B cell (primary cell): Measurements from ENCODE around the gene SOX13. TPM values are rescaled to one million over a fixed set of nuclear protein-coding genes. Genes with fewer than 3 reads are reported as not detected.

ENCODE experiments used
- ATAC-seq: fragments of 200-7000 bp; cut with Tn5 transposase; one replicate; pipeline ENCODE4 v1.10.0; 2021; ENCODE audit warnings: low read depth, mild to moderate bottlenecking, moderate number of reproducible peaks, moderate library complexity
- CTCF ChIA-PET: fragments of 350-600 bp; sonication (Branson Sonifier 250); formaldehyde crosslinking; loops from one replicate; lab custom pipeline; 2021; ENCODE audit warnings: antibody characterized with exemption, inconsistent platforms; lab: Charles Lee
- POLR2A ChIA-PET: fragments of 350-600 bp; sonication (Branson Sonifier 250); formaldehyde crosslinking; loops from one replicate; lab custom pipeline; 2021; ENCODE audit warnings: antibody characterized with exemption; lab: Charles Lee
- DNase-seq: peaks from one replicate; pipeline ENCODE4 v3.0.0; 2013
- H2AFZ ChIP-seq: 2 replicates; pipeline ENCODE4 v1.6.1; 2012; ENCODE audit warnings: mild to moderate bottlenecking, low read depth, low read length; ENCODE audit not compliant: insufficient read depth, poor library complexity, severe bottlenecking
- H3K27ac ChIP-seq, 2 donors: 1 replicate in 1 of 2; 2 replicates in 1 of 2; pipeline ENCODE4 v1.5.1; 2012 to 2013; ENCODE audit warnings: low read length in 2 of 2, mild to moderate bottlenecking in 2 of 2, moderate library complexity in 1 of 2
- H3K27me3 ChIP-seq, 4 experiments: fragments of 200-600 bp in 1 of 4; sonication (generic) in 1 of 4; replicated peaks in 1 of 4; 1 replicate in 2 of 4; 2 replicates in 2 of 4; pipeline versions ENCODE4 v1.6.1 to v1.7.0; 2013 to 2016; ENCODE audit warnings: low read length in 3 of 4, mild to moderate bottlenecking in 2 of 4, mixed read lengths in 1 of 4, moderate library complexity in 1 of 4; ENCODE audit not compliant: insufficient read depth in 4 of 4, control insufficient read depth in 3 of 4; ENCODE audit errors: control extremely low read depth in 1 of 4
- H3K36me3 ChIP-seq, 2 experiments: replicated peaks in 1 of 2; 1 replicate in 1 of 2; 2 replicates in 1 of 2; pipeline versions ENCODE4 v1.6.1 to v1.7.1; 2013; ENCODE audit warnings: low read length in 1 of 2; ENCODE audit not compliant: insufficient read depth in 2 of 2, control insufficient read depth in 1 of 2; ENCODE audit errors: control extremely low read depth in 1 of 2, extremely low read depth in 1 of 2
- H3K4me1 ChIP-seq, 2 donors: fragments of 200-600 bp in 1 of 2; sonication (generic) in 1 of 2; 1 replicate in 1 of 2; 2 replicates in 1 of 2; pipeline versions ENCODE4 v1.5.1 to v1.6.1; 2013 to 2017; ENCODE audit warnings: low read length in 2 of 2; ENCODE audit not compliant: control insufficient read depth in 2 of 2, insufficient read depth in 2 of 2
- H3K4me2 ChIP-seq: replicated peaks from 2 replicates; pipeline ENCODE3; 2012; ENCODE audit warnings: mild to moderate bottlenecking, low read depth, low read length; ENCODE audit not compliant: poor library complexity, severe bottlenecking
- H3K4me3 ChIP-seq, 5 experiments: fragments of 200-600 bp in 1 of 5; sonication (generic) in 1 of 5; 1 replicate in 3 of 5; 2 replicates in 2 of 5; pipeline versions ENCODE4 v1.5.1 to v1.7.0; 2011 to 2016; ENCODE audit warnings: low read length in 4 of 5, mild to moderate bottlenecking in 4 of 5, low read depth in 2 of 5, control low read depth in 1 of 5, moderate library complexity in 1 of 5; ENCODE audit not compliant: insufficient read depth in 1 of 5; ENCODE audit errors: control extremely low read depth in 1 of 5, extremely low read depth in 1 of 5
- H3K79me2 ChIP-seq: fragments of 200-600 bp; sonication (generic); one replicate; pipeline ENCODE4 v1.6.0; 2016; ENCODE audit warnings: low read length; ENCODE audit not compliant: control insufficient read depth, insufficient read depth
- H3K9ac ChIP-seq: fragments of 200-600 bp; sonication (generic); 2 replicates; pipeline ENCODE4 v1.6.1; 2017; ENCODE audit warnings: mild to moderate bottlenecking, low read length, moderate library complexity
- H3K9me3 ChIP-seq, 3 donors: one replicate each; pipeline versions ENCODE4 v1.6.1 to v1.7.1; 2013; ENCODE audit warnings: low read length in 2 of 3; ENCODE audit not compliant: control insufficient read depth in 2 of 3, insufficient read depth in 1 of 3; ENCODE audit errors: control extremely low read depth in 1 of 3
- H4K20me1 ChIP-seq: 2 replicates; pipeline ENCODE4 v1.6.0; 2012; ENCODE audit warnings: mild to moderate bottlenecking, low read length; ENCODE audit not compliant: insufficient read depth, control insufficient read depth, poor library complexity, severe bottlenecking
- H3K27ac Mint-ChIP-seq: one replicate; pipeline ENCODE4 v1.8.0; 2021; ENCODE audit warnings: mixed read lengths
- H3K27me3 Mint-ChIP-seq: one replicate; pipeline ENCODE4 v1.8.0; 2021; ENCODE audit warnings: mixed read lengths
- H3K4me1 Mint-ChIP-seq: one replicate; pipeline ENCODE4 v1.8.0; 2021; ENCODE audit warnings: mixed read lengths
- H3K4me3 Mint-ChIP-seq: one replicate; pipeline ENCODE4 v1.8.0; 2021; ENCODE audit warnings: mixed read lengths
- H3K9me3 Mint-ChIP-seq: one replicate; pipeline ENCODE4 v1.8.0; 2022; ENCODE audit warnings: mixed read lengths; ENCODE audit not compliant: insufficient read depth
- CTCF ChIP-seq: fragments of 200-600 bp; IDR thresholded peaks from one replicate; pipeline ENCODE4 v1.8.0; 2022; ENCODE audit warnings: antibody characterized with exemption, mild to moderate bottlenecking
- EZH2 ChIP-seq: IDR thresholded peaks from 2 replicates; pipeline ENCODE4 v1.6.1; 2012; ENCODE audit warnings: borderline replicate concordance, low read depth, mild to moderate bottlenecking, moderate library complexity, low read length; ENCODE audit not compliant: insufficient read depth, poor library complexity, severe bottlenecking
- WGBS: methylation state at CpG from one replicate; pipeline ENCODE4 v1.1.5; 2013; ENCODE audit warnings: missing lambda C conversion rate; ENCODE audit not compliant: insufficient coverage; 5-methylcytosine and 5-hydroxymethylcytosine counted together
- intact Hi-C: fragments of 100-400 bp; cut with micrococcal nuclease; formaldehyde crosslinking; loops from one replicate; pipeline ENCODE4 v1.10.0; 2022
- polyA plus RNA-seq: library from polyadenylated mRNA; depleted of rRNA; stranded (reverse); fragments of >200 nt; gene quantifications from 2 replicates; pipeline ENCODE4 v1.2.3, GENCODE V29; 2012
- total RNA-seq, 2 donors: library from RNA; stranded (reverse); fragments of 120-200 nt in 1 of 2; gene quantifications; 1 replicate in 1 of 2; 2 replicates in 1 of 2; pipeline versions ENCODE4 v1.2.3 to v1.2.4, GENCODE V29; 2013 to 2022

The SOX13 gene
- total and polyA plus RNA-seq, 2 donors (not counting 1 experiment from before 2014, with no cell fraction given) = 0.15 to 1.3 TPM

- 70% methylated on average over 2 of the region's 4 CpGs for WGBS
- Histone ChIP-seq H3K27me3 (no peaks in the 10 kb centered on the region), H3K4me1 (no peaks in the 10 kb centered on the region), H3K27ac (no peak overlapping the region), H2AFZ (no peak overlapping the region), H4K20me1 (no peaks in the 10 kb centered on the region), H3K9me3 (no peaks in the 10 kb centered on the region), H3K4me3 (no peak overlapping the region), H3K79me2 (no peaks in the 10 kb centered on the region), H3K4me2 (no peak overlapping the region), H3K36me3 (no peaks in the 10 kb centered on the region), H3K9ac (no peak overlapping the region)
- intact Hi-C loops = no loop called here
- Mint-ChIP-seq H3K27ac (no peak overlapping the region), H3K4me3 (no peak overlapping the region), H3K27me3 (peaks cover 4% of the 10 kb centered on the region), H3K4me1 (peaks cover 3% of the 10 kb centered on the region), H3K9me3 (no peaks in the 10 kb centered on the region)
- ATAC-seq (no peak), DNase-seq (no peak)
- CTCF ChIA-PET = no interaction called here
- POLR2A ChIA-PET = no interaction called here
- no peak for TF ChIP-seq EZH2
- no peak for TF ChIP-seq CTCF
Observed at GRCh38 chr1:204114606-204115005, 41.7 kb downstream of the SOX13 start.

GRCh38 chr1:204115116-204115515 lies 42.2 kb downstream of the SOX13 start:
- Histone ChIP-seq H3K36me3 (no peaks in the 10 kb centered on the region), H2AFZ (no peak overlapping the region), H3K9me3 (no peaks in the 10 kb centered on the region), H3K27ac (no peak overlapping the region), H3K79me2 (no peaks in the 10 kb centered on the region), H3K4me2 (no peak overlapping the region), H3K9ac (no peak overlapping the region), H3K27me3 (no peaks in the 10 kb centered on the region), H3K4me3 (no peak overlapping the region), H4K20me1 (no peaks in the 10 kb centered on the region), H3K4me1 (no peaks in the 10 kb centered on the region)
- ATAC-seq = no peak
- CTCF ChIA-PET = interaction anchor here (0.8 to 1.2 kb wide), 2 partner anchors 14 to 89 kb away, joined by 3 to 7 read pairs; no protein-coding TSS in a partner anchor
- Mint-ChIP-seq H3K4me3 (no peak overlapping the region), H3K4me1 (peaks cover 3% of the 10 kb centered on the region), H3K27me3 (peaks cover 4% of the 10 kb centered on the region), H3K9me3 (no peaks in the 10 kb centered on the region), H3K27ac (no peak overlapping the region)
- intact Hi-C loops = no loop called here
- WGBS = 50% methylated on average over 2 of the region's 4 CpGs
- POLR2A ChIA-PET = interaction anchor here (0.7 kb wide), 1 partner anchor 14 kb away, joined by 12 read pairs; no protein-coding TSS in a partner anchor
- no peak for DNase-seq
- TF ChIP-seq CTCF (no peak), EZH2 (no peak)
